NCI-H2171 treated with DMSO at 0.1 percent for 48 hours (cell line): ENCODE measurements around the gene ZNF208.
"Not testable (repeated sequence)": the region's sequence is repeated elsewhere in the genome, so short reads cannot be mapped to it uniquely, and the experiment has no call there.

Experiments used
- DNase-seq: peaks from one replicate; lab custom pipeline; 2025; lab: John Stamatoyannopoulos, UW

ZNF208 gene

DNA sequence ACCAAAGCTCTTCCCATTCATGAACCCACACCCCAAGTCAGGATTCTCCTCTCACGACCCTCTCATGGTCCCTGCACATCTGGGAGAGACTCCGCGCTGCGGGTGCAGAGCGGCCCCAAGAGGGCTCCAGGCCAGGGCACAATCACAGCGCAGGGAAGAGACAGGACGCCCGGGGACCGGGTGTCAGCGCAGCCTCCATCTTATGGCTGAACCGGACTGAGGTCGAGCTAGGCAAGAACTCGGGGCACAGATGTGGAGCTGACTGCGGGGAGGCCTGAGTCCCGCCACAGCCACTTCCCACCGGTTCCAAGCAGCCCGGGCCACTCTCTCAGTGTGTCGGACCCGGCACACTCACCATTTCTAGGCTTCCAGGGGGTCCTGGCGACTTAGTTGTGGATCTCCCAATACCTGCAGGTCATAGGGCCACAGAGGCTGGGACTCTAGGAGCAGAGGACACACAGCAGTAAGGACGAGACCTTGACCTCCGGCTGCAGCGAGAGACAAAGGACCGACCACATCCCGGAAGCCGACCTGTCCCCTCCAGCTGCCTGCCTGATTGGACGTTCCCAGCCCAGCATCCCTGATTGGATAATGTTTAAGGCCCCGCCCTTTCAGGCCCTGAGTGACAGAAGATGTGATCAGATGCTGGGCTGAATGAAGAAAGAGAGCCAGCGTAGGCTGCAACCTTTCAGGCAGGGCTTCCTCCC lies at the start of gene ZNF208:
ZNF208 (minus strand) TSS at position 507 of the 707 bp plus-strand sequence; CDS start at position 358, 149 bp downstream.
- DNase-seq = not testable (repeated sequence)

DNA sequence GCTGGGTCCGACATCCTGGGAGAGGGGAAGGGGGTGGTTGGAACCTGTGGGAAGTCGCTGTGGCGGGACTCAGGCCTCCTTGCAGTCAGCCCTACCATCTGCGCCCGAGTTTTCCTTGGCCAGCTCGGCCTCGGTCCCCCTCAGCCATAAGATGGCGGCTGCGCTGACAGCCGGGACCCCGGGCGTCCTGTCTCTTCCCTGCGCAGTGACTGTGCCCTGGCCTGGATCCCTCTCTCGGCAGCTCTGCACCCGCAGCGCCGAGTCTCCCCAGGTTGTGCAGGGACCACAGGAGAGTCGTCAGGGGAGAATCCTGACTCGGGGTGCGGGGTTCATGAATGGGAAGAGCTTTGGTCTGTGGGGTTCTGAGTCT lies 41.9 kb upstream of the ZNF208 start:
- no peak for DNase-seq

DNA sequence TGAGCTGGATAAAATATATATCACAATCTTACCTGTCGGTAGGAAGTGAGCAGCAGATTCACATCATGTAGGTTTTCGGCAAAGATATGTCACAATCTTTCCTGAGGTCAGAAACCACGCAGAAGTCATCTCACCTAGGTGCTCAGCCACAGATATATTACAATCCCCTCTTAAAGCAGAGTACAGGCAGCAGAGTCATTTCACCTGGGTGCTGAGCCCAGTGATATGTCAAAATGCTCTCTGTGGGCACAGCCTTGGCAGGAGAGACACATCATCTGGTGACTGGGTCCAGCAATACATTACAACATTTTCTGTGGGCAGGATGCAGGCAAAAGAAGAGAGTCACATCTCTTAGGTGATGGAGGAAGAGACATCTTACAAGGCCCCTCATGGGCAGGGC lies 30.4 kb upstream of the ZNF208 start:
- DNase-seq = not testable (repeated sequence)

DNA sequence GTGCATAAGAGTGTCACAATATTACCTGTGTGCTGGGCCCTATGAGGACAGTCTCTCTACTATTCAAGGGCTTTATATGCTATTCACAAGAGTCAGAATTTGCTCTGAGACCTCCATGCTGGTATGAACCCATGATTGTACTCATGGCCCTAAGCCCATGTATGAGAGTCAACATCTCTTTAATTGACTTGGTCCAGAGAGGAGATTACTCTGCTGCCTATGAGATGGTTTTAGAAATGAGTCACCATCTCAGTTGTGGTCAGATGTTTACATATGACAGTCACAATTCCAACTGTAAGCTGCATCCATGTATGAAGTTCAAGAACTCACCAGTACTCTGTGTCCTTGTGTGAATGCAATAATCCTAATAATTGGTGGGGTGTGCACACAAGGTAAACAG lies 19.9 kb upstream of the ZNF208 start:
- DNase-seq = no peak

DNA sequence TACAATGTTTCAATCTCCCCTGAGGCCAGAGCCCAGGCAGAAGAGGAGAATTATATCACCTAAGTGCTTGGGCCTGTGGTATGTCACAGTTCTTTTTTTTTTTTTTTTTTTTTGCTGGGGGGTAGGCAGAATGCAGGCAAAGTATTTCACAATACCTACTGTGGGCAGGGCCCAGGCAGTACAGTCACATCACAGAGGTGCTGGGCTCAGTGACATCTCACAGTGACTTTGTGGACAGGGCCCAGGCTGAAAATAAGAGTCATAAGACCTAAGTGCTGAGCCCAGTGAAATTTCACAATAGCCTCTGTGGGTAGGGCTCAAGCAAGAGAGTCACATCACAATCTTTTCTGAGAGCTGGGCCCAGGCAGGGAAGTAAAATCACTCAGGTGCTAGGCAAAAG lies 15.9 kb upstream of the ZNF208 start:
- DNase-seq = no peak

DNA sequence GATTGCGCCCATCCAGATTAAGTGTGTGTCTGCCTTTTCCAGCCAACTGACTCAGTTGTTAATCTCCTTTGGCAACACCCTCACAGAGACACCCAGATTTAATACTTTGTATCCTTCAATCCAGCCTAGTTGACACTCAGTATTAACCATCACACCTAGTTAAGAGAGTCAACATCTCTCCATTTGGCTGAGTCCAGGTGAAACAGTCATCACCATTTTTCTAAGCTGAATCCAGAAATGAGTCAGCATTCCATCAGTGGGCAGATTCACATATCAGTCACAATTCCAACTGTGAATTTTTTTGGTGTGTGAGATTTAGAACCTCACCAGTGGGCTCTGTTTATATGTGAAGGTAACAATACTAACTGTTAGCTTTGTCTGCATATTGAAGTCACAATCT lies 14.8 kb upstream of the ZNF208 start:
- not testable (repeated sequence) for DNase-seq

DNA sequence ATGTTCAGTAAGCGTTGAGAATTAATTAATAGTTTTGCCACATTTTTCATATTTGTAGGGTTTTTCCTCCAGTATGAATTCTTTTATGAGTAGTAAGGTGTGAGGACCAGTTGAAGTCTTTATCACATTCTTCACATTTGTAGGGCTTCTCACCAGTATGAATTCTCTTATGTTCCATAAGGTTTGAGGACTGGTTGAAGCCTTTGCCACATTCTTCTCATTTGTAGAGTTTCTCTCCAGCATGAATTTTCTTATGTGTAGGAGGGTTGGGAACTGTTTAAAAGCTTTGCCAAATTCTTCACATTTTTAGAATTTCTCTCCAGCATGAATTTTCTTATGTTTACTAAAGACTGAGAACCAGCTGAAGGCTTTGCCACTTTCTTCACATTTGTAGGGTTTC lies 40.3 kb downstream of the ZNF208 start:
- DNase-seq = no peak

DNA sequence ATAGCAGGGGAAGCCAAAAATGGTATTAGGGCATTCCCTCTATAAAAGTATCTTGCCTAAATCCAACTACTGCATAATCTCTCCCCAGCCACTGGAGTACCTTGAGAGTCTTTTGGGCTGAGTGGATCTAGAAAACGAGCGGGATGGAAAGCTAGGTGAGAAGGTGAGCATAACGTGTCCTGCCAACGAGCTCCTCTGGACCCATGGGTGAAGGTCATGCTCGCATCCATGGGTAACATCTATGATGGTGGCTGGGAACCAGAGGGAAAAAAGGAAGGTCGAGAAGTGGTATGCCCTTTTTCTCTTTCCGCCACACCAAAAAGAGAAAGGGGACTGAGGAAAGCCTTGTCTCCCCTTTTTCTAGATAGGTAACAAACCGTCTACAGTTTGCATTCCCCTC lies 63.0 kb downstream of the ZNF208 start:
- no peak for DNase-seq

DNA sequence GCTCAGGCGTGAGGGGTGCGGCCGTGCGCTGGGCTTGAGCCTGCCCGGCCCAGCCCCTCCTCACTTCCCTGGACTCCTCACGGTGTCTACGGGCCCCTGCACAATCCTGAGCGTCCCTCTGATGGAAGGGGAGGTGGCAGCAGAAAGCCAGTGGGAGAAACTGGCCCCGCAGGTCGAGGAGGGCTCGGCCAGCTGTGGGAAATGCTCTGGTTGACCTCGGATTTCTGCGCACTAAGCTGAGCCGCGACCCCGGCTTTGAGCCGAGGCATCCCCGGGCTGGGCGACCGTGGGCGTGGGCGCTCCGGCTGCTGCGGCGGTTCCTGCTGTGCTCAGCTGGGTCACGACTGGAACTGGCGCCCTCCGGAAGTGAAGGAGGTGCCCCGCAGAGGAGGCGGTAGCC lies 70.1 kb downstream of the ZNF208 start:
- DNase-seq = no peak

DNA sequence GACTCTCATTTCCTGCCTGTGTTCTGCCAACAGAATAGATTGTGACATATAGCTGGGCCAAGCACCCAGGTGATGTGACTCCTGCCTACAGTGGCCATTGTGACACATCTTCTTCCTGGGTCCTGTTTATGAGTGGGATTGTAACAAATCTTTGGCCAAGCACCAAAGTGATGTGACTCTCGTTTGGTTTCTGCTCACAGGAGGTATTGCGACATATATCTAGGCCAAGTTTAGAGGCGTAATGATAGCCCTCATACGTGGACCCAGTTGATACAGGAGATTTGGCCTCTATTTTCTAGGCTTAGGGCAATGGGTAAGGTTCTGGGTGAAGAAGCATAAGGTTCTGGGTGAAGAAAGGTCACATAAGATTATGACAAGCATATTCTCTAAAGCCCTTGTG lies 76.2 kb downstream of the ZNF208 start:
- DNase-seq = no peak

DNA sequence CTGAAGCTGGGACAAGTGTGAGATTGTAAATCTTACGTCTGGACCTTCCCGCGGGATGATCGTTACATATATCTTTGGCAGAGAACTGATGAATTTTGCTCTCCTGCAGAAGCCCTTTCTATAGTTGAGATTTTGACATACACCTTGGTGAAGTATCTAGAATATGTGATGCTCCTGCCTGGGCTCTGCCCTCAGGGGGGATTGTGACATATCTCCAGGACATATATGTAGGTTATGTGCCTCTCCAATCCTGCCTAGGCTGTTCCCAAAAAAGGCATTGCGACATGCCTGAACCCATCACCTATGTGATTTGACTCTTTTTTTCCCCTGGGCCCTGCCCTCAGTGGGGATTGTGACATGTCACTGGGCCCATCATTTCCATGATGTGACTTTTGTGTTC lies 76.6 kb downstream of the ZNF208 start:
- DNase-seq = no peak

DNA sequence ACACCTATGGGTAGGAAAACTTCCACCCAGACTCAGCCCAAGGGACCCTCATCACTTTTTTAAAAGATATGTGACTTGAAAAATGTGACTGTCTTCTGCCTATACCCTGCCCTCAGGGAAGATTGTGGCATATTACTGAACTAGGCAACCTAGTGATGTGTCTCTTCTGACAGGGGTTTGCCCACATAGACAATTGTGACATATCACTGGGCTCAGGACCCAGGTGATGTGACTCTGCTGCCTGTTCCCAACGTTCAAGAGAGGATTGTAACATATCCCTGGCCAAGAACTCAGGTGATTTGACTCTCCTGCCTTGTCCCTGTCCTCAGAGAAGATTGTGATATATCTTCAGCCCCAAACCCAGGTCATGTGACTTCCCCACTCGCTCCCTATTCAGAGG lies 88.5 kb downstream of the ZNF208 start:
- DNase-seq = no peak

DNA sequence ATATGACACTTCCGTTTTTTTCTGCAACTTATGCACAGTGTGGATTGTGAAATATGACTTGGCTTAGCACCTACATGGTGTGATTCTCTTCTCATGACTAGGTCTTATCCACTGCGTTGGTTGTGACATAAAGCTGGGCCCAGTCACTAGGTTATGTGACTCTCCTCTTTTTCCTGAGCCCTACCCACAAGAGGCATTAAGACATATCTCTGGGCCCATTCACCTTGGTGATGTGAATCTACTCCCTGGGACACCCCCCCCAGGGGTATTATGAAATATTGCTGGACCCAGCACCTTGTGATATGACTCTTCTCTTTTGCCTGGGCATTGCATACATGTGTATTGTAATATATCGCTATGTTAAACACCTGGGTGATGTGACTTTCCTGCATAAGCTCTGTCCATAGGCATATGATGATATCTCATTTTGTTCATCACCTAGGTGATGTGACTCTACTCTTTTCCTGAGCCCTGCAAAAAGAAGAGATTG lies 89.0 kb downstream of the ZNF208 start:
- no peak for DNase-seq

DNA sequence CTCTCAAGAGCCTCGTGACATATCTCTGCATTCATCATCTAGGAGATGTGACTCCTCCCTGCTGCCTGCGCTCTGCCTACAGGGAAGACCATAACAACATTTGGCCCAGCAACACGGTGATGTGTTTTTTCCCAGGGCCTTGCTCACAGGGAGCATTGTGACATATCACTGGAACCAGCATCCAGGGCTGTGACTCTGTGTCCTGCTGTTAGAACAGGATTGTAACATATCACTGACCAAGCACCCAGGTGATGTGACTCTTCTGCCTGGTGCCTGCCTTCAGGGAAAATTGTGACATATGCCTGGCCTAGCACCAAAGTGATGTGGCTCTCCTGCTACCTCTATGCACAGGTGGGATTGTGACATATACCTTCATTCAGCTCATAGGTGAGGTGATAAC lies 95.3 kb downstream of the ZNF208 start:
- no peak for DNase-seq

DNA sequence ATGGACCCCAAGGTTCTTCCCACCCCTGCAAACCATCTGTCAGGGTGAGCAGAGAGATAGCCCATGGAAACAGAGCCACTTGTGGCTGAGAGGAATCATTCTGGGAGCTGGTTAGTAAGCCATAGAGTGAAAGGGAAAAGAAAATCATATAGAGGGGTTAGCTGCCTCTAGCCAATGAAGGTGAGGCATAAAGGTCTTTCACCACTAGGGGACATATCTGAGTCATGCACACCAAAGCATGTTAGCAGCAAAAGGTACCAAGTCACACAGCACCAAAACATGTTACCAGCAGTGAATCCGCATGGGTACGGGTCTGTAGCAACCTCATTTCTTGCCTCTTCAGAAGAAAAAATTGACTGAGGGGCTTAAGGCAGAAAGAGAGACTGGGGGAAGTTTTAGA lies 98.1 kb downstream of the ZNF208 start:
- DNase-seq = no peak

DNA sequence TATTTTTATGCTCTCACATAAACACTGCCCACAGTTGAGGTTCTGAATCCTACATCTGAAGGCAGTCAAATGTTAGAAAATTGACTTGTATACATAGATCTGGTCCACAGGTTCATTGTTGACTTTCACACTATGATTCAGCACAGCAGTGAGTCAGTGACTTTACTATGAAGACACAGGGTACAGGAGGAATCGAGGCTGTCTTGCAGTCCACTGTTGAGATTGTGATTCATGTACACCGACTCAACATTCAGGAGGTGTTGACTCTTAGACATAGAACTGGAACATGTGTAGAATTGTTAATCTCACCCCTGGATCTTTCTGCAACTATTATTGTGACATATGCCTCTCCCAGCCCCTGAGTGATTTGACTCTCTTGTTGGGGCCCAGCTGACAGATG lies 100.4 kb downstream of the ZNF208 start:
- DNase-seq = no peak

DNA sequence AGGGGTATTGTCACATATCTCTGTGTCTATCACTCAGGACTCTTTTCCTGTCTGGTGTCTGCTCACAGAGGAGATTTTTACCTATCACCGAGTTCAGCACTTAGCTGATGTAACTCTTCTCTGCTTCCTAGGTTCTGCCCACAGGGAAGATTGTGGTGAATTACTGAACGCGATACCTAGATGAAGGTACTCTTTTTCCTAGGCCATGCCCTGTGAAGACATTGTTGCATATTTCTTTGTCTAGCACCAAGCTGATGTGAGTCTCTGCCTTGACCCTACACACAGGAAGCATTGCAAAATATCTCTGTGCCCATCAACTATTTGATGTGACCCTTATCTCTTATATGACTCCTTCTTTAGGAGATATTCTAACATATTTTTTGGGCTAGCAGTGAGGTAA lies 102.7 kb downstream of the ZNF208 start:
- DNase-seq = no peak

DNA sequence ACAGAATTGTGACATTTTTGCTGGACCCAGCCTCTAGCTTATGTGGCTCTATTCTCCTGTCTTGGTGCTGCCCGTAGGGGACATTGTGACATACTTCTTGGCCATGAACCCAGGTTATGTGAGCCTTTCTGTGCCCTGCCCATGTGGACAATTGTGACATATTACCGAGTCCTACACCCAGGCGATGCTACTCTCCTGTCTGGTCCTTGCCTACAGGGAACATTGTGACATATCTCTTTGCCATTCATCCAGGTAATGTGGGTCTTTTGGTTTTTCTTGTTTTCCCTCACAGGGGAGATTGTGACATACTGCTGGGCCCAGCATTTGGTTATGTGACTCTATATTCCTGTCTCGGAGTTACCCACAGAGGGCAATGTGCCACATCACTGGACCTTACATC lies 103.2 kb downstream of the ZNF208 start:
- no peak for DNase-seq

DNA sequence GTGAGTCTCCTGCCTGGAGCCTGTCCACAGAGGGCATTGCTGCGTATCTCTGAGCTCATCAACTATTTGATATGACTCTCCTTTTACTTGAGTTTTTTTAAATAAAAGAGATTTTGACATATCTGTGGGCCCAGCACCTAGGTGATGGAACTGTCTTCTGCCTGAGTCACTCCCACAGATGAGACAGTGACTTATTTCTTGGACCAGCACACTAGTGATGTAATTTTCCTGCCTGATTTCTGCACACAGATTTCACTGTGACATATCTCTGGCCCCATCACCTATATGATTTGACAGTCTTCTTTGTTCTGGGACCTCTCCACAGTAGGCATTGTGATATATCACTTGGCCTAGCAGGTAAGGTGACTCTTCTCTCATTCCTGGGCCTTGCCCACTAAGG lies 108.2 kb downstream of the ZNF208 start:
- DNase-seq = no peak

DNA sequence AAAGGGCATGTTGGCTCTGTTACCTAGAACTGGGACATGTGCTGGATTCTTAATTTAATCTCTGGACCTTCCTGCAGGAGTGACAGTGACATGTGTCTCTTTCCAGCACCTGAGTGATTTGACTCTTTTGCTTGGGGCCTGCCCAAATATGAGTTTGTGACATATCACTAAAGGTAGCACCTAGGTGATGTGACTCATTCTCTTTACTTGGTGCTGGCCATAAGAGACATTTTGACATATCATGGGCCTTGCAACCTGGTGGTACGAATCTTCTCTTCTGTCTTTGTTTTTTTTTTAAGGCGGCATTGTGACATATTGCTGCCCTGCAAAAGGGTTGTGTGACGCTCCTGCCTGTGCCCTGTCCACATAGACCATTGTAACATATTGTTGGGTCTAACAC lies 108.9 kb downstream of the ZNF208 start:
- no peak for DNase-seq

DNA sequence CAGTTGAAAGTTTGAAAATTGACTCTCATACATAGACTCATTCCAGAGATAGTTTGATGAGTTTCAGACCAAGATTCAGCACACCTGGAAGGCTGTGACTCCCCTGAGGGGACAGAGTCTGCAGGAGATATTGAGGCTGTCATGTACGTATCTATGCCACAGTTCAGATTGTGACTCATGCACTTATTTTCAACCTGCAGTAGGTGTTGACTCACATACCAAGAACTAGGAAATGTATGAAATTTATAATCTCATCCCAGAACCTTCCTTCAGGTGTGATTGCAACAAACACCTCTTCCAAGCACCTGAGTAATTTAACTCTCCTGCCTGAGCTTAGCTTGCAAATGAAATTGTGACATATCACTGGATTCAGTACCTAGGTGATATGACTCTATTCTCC lies 110.3 kb downstream of the ZNF208 start:
- DNase-seq = no peak

DNA sequence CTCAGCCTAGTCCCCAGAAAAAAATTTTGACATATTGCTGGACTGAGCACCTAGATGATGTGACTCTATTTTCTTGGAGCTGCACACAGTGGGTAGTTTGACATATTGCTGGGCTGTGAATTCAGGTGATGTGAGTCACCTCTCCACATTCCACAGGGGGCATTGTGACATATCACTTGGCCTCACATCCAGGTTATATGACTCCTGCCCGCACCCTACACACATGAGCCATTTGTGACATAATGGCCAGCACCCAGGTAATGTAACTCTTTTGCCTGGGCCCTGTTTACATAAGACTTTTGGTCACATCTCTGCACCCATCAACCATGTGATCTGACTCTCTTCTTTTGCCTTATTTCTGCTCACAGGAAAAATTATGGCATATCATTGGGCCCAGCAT lies 119.7 kb downstream of the ZNF208 start:
- DNase-seq = no peak

DNA sequence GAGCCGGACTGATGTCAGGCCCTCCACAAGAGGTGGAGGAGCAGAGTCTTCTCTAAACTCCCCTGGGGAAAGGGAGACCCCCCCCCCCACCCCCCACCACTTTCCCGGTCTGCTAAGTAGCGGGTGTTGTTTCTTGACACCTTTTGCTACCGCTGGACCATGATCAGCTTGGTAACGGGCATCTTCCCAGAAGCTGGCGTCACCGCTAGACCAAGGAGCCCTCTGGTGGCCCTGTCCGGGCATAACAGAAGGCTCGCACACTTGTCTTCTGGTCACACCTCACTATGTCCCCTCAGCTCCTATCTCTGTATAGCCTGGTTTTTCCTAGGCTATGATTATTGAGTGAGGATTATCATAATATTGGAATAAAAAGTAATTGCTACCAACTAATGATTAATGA lies 120.7 kb downstream of the ZNF208 start:
- DNase-seq = not testable (repeated sequence)

DNA sequence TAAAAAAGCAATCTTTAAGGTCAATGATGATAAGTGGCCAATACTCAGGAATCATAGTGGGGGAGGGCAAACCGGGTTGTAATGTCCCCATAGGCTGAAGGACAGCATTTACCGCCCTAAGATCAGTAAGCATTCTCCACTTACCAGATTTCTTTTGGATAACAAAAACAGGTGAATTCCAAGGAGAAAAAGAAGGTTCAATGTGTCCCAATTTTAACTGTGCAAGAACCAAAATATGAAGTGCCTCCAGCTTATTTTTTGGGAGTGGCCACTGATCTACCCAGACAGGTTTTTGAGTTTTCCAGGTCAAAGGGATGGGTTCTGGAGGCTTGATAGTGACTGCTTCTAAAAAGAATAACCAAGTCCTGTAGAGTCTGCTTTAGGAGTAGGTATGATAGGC lies 125.2 kb downstream of the ZNF208 start:
- DNase-seq = not testable (repeated sequence)
